ENCODE results near the gene CDC14B.
"Not testable (repeated sequence)": the region's sequence is repeated elsewhere in the genome, so short reads cannot be mapped to it uniquely, and the experiment has no call there.

CDC14B gene

DNA sequence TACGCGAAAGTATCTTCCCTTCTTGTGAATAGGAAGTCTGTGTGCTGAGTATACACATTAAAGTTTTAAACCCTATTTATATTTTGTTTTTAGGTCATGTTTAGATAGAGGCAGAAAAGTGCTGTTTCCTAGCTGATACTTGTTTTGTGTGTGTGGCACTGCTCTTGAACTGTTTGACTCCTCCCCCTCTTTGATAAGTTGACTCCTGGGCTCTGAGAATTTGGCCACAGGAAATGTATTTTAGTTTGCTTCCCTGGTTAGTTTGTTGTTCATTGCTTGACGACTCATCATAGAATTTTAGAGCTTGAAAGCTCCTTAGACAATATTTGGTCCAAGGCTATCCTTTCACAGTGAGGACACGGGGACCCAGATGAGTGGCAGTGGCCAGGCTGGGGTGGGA lies 2.0 kb upstream of the CDC14B start:
- DNase-seq, result no peak

DNA sequence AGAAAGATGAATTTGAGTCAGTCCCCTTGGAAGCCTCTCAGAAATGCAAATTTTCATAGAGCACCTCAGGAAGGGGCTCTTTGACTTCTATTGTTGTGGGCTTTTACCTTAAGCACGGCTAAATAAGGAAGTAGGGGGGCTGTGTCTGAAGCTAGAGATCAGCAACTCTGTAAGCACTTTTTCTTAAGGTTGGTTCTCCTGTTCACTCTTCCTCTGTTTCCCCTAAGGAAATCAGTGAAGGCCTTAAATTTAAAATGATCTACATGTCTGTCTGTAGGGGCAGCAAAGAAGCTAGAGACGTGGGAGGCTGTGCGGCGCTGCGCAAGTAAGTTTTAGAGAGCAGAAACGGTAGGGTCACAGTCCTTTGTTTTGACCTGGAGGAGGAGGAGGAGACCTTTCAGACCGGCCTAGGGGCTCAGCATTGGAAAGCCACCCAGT lies 1.2 kb upstream of the CDC14B start:
- no peak for DNase-seq

DNA sequence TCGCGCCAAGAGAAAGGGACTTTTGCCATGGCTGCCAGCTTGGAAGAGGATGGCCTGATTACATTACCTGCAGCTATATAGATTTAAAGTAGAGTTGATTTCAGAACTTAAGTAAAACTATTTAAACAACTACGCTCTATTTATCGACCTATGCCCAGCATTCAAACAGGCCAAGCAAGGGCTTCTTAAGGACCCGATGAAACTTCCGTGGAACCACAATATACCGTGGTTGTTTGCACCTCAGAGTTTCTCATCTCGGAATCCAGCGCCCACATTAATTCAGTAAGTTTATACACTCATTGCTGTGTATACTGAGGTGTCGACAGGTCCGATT lies 505 bp upstream of the CDC14B start:
- DNase-seq, result no peak

DNA sequence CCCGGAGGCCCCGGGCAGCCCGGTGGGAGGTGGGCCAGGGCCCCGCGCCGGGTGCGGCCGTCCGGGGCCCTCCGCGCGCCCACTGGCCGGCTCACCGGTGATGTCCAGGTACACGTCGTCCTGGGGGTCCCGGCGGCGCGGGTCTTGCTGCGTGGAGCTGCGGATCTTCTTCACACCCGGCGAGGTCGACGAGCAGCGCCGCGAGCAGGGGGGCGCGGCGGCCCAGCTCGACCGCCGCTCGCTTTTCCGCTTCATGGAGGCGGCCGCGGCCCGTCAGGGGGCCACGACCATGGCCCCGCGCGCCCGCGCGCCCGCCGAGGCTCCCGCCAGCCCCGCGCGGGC lies 548 bp downstream of the CDC14B start:
- no peak for DNase-seq

DNA sequence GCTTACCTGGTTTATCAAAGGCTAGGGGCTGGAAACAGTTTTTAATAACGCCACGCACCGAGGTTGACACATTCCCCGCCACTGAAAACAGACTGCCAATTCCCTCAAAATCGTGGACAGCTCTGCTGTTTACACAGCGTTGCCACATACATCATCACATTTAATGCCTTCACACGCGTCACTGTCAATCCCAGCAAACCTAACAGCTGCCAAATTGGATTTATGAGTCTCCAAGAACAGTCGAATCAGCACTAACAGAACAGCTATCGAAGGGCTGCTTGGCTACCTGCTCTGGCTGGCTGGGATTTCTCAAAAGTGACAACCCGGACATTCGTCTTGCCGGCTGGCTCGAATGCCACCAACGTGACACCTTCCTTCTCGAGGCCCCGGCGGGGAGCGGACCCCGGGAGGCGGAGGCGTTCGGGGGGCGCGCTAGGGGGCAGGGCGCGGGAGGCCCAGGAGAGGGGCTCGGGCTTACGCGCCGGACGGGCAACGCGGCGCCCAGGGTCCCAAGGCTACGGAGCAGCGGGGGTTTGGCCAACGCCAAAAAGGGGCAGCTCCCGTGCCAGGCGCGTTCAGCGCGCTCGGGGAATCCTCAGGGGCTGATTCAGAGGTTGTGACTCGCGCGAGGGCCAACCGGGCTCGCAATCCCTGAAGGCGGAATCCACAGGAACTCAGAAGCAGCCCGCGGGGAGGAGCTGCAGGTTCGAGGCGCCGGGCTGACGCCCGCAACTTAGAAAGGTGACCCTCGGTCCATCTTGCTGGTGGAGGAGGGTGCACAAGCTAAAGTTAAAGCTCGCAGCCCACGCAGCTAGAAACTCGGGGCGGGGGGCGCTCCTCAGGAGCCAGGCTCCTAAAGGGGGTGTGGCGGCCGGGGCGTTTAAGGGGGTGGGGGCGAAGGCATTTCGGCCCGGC lies 1.2 kb downstream of the CDC14B start:
- DNase-seq, result no peak

DNA sequence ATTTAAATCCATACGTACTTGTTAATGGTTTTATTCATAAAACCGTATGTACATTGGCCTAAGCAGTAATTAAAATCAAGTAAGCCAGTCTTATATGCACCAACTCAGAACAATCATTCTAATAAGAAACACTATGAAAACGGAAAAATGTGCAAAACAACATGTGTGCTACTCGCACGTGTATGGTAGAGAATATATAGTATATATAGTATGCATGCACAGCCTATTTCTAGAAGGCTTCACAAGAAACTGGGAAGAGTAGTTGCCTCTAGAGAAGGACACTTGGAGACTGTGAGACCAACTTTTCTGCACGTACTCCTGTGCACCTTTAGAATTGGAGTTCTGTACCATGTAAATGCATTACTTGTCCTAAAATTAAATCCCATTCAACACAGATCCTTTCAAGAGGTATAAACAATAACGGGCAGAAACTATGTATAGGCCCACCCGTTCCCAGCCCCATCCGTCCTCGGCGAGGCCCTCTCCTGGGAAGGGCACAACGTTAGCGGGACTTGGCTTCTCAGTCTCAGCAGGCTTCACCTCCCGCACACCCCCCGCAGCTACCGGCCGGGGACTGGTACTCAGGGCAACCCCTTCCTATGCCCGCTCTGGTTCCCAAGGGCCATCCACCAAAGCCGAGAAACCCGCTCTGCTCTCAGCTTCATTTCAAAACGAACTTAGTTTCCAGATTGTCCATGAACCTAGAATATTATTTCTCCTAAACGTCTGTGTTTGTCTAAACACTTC lies 2.0 kb downstream of the CDC14B start:
- no peak for DNase-seq

DNA sequence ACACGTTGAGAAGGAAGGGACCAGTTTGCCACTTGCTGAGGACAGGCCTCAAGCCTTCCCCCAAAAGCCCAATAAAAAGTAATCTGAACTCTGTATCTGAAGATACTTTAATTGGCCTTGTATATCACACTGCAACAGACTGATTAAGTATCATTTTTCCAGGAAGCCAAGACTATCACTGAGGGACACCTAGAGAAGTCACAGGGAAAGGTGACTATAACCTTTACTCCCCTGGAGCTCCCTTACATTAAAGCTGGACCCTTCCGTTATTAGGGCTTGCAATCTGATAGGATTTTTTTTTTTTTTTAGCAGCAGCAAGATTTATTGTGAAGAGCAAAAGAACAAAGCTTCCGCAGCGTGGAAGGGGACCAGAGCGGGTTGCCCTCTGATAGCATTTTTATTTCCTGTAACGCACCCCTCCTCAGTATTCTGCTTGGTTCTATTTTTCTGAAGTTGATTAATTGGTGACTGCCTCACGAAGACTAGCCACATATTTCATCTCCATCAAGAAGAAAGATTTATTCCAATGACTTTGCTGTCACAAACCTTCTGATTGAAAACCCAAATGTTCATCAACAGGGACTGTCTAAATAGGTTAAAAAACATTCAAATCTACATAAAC lies 2.7 kb downstream of the CDC14B start:
- DNase-seq, result no peak

DNA sequence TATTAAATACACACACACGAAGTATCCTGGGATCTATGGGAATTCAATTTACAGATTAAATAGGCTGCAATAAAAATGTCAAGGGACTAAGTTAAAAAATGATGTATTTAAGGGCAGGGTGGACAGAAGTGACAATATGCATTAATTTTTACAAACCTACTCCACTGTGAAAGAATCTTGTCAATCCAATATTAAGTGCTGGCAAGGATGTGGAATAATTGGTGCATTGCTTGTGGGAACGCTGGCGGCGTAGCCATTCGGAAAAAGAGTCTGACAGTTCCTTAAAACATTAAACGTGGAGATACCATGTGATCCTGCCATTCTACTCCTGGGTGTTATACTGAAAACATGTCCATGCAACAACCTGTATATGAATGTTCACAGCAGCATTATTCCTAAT lies 4.2 kb downstream of the CDC14B start:
- DNase-seq, result no peak

DNA sequence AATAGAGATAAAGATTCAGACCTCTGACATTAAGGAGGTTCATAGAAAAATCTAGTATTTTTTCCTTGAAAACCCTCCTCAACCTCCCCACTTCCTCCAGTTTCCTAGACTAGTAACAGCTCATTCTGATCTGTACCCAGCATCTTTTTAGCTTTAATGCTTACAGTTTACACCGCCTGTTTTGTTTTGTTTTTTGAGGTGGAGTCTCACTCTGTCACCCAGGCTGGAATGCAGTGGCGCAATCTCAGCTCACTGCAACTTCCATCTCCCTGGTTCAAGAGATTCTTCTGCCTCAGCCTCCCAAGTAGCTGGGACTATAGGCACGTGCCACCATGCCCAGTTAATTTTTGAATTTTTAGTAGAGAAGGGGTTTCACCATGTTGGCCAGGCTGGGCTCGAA lies 5.0 kb downstream of the CDC14B start:
- DNase-seq, result not testable (repeated sequence)

DNA sequence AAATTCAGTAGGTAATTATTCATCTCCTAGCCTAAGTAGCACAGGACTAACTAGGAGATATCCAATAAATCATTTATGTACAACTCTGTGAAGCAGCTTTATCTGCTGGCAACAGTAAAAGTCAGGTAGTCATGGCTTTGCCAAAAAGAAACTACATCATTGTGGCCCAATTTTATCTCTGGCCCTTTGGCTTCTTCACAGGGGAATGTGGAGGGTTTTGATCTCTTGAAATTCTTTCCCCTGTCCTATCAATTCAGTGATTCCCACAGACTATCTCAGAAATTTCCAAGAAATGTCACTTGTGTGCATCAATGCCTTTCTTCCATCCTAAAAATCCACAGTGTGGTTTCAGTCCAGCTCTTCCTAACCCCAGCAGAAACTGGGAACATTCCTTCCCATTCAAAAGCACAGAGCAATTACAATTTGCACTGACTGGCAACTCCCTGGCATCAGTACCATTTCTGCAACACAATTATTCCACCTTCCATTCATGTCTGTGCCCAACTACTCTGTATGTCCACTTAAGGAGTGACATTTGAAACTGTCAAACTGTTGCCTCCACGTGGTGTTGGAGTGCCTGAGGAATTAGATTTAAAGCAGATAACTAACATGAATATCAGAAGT lies 6.6 kb downstream of the CDC14B start:
- no peak for DNase-seq

DNA sequence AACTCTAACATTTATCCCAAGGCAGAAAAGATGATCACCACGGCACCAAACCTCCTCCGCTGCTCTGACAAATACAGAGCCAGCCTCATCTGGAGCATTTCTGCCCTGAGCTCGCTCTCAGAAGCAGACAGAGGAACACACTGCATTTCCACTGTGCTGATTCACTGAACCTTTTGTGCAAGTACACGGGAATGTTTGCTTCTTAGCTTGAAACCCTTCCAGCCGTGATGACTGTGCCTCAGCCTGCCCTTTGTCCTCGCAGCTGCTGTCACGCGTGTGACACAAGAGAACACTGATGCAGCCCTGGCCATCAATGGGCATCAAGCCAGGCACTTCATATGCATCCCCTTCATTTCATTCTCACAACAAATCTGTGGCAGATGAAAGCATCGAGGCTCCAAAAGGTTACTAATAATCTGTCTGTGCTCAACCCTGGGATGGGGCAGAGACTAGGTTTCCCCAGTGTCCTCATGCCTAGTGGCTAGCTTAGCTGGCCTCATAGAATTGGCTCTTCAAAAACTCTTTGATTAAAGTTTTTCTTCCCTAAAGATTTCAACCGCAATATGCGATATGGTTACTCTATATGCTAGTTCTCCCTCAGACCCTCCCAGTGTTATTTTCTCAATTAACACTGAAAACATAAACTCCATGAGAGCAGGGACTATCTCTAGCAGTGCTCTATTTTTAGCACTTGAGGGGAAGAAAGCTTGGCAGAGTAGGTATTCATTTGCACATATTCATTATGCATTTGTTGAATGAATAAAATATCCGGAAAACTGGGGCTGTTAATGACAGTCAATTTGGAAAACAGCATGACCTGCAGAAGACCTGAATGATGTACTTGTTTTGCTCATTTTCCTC lies 7.3 kb downstream of the CDC14B start:
- no peak for DNase-seq

DNA sequence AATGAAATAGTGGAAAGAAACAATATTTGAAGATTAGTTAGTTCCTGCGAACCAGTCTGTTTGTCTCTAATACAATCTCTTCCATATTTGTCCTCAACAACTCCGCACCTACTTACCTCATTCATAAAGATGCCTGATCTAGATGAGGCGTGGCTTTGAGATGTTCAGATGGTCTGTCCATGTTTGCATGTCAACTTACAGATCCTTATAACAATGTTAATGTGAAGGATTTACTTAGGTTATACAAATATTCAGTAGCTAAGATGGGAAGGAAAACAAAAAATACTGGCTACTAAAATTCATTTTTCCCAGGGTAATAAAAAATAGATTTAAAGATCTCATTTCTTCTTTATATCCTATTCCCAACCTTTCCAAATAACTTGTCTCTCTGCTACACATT lies 8.3 kb downstream of the CDC14B start:
- DNase-seq, result no peak

DNA sequence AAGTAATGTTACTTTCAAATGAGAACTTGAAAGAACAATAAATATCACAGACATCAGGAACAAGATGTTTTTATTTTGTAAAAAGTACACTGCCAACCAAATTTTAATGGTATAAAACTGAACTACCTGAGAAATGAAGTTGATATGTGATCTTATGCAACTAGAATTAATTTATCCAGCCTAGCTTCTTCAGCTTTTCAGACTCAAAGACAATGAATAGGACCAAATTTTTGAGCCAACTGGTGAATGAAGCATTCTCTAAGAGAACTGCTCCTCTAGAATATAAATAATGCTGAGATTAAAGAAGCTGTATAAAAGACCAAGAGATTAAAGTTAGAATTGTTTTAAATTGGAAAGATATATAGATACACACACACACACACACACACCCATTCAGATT lies 9.9 kb downstream of the CDC14B start:
- DNase-seq, result no peak

DNA sequence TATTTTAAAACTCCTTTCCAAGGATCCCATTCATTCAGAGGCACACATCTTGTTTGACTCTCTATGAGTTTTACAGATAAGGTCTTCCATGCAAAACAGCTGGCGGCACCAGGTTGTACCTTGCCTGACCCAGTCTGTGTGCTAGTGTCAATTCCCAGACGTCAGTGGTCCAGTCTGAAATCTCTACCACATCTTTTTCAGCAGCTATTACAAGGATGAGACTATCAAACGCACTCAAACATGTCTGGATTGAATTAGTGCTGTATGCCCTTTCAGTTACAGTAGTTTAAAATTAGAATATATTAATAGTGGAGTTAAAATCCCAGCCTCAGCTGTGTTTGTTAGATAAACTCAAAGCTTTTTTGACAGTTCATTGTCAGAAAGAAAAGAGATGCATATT lies 11.7 kb downstream of the CDC14B start:
- no peak for DNase-seq

DNA sequence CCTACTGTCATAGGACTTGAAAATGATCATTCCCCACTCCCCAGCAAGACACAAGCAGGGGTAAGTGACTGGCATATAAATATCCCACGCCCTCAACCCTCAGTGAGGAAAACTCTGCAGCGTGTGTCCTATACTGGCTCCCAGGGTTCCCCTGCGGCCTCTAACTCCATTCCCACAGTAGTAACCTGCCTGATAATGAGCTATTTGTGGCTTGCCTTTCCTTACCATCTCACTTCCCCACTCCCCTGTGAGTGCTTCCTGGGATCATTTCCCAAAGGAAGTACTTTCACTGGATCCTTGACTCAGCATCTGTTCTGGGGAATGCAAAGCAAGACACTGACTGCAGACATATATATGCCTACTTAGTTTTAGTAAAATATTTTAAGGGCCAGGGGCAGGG lies 14.3 kb downstream of the CDC14B start:
- no peak for DNase-seq

DNA sequence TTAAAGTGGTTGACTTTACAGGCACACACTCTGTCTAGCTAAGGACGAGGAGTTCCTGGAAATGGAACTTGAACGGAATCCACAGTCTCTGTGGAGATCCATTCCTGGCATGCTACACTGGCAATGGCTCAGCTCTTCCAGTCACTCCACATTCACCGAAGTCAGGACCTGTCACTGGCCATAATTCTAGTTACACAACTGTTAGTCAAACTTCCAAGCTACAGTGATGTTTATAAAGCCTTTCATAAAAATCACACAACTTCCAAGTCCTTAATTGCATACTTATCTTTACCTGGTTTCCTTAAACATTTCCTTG lies 15.7 kb downstream of the CDC14B start:
- DNase-seq, result no peak

DNA sequence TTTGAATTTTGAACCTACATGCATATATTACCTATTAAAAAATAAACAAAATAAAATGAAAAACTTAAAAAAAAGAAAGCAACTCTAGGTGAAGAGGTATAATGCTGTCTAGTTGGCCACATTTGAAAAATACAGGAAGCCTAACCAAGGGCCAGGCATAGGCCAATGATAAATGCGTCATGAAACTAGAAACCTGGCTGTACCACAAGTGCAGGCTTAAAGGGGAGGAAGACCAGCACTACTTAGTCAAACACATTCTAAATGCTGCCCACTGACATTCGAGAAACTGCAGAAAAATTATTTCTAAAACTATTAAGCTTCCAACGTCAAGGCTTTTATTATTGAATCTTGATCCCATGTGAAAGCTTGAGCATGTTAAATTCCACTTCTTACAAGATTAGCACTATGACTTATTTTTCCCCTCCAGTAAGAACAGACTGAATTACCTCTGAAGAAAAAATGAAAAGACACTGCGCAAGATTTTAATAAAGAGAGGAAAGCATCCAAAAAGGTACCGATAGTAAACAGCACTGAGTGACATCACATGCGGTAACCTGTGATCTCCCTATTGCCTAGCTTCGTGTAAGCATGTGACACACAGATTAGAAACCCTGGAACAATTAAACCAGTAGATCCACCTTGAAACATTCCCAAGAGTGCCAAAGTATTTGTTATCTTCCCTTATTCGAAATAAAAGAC lies 16.2 kb downstream of the CDC14B start:
- no peak for DNase-seq

DNA sequence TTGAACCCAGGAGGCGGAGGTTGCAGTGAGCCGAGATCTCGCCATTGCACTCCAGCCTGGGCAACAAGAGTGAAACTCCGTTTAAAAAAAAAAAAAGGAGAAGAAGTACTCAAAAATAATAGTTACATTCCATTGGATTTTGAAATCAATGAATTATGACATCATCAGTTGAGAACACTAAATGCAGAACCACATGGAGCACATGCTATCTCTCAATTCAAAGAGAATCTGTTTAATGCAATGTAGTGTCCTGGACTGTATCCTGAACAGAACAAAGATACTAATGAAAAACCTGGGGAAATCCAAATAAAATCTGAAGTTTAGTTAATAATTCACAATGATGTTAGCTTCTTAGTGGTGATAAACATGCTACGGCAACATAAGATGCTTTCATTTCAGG lies 20.3 kb downstream of the CDC14B start:
- no peak for DNase-seq

DNA sequence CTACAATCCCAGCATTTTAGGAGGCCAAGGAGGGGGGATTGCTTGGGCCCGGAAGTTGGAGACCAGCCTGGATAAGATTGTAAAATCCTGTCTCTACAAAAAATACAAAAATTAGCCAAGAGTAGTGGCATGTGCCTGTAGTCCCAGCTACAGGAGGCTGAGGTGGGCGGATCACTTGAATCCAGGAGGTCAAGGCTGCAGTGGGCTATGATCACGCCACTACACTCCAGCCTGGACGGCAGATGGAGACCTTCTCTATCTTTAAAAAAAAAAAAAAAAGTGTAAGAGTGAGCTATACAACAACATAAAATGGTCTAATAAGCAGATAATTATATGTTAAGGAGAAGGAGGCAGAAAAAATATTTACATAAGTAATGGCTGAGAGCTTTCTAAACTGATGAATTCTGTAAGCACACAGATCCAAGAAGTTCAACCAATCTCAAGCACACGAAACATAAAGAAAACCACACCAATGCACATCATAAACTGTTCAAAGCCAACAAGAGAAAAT lies 23.0 kb downstream of the CDC14B start:
- no peak for DNase-seq

DNA sequence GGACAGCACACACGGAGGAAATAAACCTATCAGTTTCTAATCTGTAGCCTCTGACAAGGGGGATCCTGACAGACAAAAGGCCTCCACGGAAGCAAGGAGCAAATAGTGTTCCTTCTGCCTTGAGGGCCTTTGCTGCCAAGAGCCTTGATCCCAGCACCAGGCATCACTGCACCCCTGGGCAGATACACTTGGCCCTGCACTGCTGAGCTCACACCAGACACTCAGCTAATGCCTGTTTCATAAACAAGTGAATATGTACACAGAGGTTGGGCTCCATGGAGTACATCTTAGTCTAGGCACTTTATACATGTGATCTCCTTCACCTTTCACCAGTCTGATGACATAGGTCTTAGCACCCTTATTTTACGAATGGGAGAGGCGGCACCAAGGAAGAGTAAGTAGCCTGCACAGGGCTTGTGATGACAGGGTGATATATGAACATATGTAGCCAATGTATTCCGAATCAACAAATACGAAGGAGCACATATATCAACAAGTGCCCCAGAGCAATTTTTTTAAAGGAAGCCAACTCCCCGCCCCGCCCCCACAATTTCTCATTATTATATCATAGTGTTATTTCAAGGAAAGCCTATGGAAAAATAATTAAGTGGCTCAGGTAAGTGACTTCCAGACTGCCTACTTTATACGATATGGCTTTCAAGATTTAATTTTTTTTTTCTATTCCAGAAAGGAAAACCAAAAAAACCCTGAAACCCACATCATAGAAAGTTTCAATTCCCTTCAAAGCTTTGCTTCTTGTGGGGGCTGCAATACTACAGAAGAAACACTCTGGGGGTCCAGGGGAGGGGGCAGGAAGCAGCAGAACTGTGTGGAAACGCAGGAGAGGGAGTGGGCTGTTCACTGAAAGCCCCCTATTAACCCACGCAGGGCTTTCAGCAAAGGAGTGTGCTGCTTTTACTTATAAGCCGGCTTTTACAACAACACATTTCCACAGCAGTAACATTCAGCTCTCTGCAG lies 32.0 kb downstream of the CDC14B start:
- DNase-seq, result no peak

DNA sequence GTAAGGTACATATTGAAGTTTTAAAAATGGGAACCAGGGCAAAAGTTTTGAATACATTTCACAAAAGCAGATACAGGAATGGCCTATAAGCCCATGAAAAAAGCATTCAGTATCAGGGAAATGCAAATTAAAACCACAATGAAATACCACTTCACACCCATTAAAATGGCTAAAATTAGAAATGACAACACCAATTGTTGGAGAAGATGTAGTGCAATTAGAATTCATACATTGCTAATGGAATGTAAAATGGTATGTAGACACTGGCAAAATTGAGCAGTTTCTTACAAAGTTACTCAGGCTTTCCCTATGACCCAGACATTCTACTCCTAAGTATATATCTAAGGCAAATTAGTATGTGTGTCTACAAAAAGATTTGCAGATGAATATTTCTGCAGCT lies 34.2 kb downstream of the CDC14B start:
- DNase-seq, result no peak
